ENCODE results near the gene PMPCA.
A peak's percentile ranks its signal among the peaks of the same experiment; 100 is the strongest.

The PMPCA gene

GRCh38 chr9:136436055-136436634 is 25.7 kb downstream of the PMPCA start:
- peaks cover 14 to 19% of the 10 kb centered on the region in 2 donors for H3K36me3 Mint-ChIP-seq
- H3K9me3 Mint-ChIP-seq: no peaks in the 10 kb centered on the region
- H3K27me3 Mint-ChIP-seq: no peaks in the 10 kb centered on the region
- H3K4me3 Mint-ChIP-seq: no peak overlapping the region
- DNase-seq: no peak
- no peak overlapping the region for H3K27ac Mint-ChIP-seq
- no peak for ATAC-seq (replicated peaks)
- peaks cover 27 to 29% of the 10 kb centered on the region in 2 donors for H3K4me1 Mint-ChIP-seq

GRCh38 chr9:136437430-136437829 is 27.0 kb downstream of the PMPCA start:
- Mint-ChIP-seq H3K36me3 (peaks cover 24 to 29% of the 10 kb centered on the region in 2 donors), H3K4me3 (peak overlapping the region; percentile 85 to 86), H3K27me3 (no peaks in the 10 kb centered on the region), H3K9me3 (no peaks in the 10 kb centered on the region), H3K4me1 (peaks cover 29 to 30% of the 10 kb centered on the region in 2 donors), H3K27ac (peak overlapping the region; percentile 73)
- no peak for ATAC-seq (replicated peaks)
- DNase-seq: no peak

DNA sequence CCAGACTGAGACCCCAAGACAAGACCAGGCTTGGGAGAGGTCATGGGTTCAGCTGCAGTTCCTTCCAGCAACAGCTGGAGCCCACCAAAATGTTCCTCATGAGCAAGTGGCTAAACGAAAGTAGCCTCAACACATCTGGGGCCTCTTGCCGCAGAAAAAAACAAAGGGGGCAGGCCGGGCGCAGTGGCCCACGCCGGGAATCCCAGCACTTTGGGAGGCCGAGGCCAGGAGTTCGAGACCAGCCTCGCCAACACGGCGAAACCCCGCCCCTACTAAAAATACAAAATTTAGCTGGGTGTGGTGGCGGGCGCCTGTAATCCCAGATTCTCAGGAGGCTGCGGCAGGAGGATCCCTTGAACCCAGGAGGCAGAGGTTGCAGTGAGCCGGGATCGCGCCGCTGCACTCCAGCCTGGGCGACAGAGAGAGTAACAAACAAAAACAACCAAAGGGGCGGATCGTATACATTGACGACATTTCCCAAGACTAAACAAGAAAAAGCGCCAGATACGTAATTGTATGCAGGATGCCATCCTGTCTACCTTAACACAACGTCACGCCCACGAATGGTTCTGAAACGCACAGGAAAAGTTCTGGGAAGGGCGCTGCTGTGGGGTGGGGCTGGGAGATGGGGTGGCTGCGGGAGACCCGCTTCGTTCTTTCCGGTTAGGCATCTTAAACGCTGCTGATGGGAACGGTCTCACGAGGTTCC is 27.5 kb downstream of the PMPCA start:
- Mint-ChIP-seq H3K9me3 (no peaks in the 10 kb centered on the region), H3K4me3 (peak overlapping the region; percentile 85 to 86), H3K27ac (peak overlapping the region; percentile 85), H3K27me3 (no peaks in the 10 kb centered on the region), H3K4me1 (peaks cover 29 to 30% of the 10 kb centered on the region in 2 donors), H3K36me3 (peaks cover 25 to 35% of the 10 kb centered on the region in 2 donors)
- ATAC-seq (replicated peaks) (no peak), DNase-seq (no peak)

DNA sequence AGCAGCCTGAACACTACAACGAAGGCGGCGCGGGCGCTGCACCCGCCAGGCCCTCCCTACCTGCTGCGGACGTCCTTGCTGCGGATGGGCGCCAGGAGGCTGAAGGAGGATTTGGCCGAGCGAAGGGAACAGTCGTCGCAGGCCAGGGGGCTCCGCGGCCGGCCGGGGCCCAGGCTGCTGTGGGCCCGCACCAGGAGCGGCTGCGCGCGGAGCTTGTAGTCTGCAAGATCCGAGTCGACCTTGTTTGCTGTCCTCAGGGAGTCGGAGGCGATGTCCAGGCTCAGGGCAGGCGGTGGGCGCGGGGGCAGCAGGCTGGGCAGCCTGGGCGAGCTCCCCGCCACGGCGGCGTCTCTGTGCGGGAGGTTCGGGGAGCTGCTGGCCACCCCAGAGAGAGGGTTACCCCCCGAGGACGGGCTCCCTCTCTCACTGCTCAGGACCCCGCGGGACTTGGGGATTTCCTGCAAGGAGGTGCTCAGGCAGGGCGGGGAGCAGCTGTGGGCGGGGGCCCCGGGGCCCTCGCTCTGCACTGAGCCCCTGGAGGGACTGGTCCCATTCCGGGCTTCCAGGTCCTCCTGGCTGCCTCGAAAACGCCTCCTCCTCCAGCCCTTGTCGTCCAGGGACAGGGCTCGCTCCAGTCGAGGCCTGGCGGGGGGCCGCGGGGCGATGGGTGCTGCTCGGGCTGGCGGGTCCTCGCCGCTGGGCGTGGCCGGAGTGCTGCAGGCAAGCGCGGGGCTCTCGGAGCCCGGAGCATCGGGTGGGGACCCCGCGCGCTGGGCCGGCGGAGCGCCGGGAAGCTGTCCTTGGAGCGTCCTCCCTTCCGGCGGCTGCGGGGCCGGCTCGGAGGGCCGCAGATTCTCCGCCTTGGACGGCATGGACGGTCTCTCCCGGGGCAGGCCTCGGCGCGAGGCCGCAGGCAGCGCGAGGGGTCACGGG is 28.4 kb downstream of the PMPCA start:
- Mint-ChIP-seq H3K4me1 (peaks cover 29 to 30% of the 10 kb centered on the region in 2 donors), H3K27me3 (no peaks in the 10 kb centered on the region), H3K36me3 (peaks cover 29 to 42% of the 10 kb centered on the region in 2 donors), H3K4me3 (peak overlapping the region; percentile 85 to 86), H3K9me3 (no peaks in the 10 kb centered on the region), H3K27ac (peak overlapping the region; percentile 85)
- ATAC-seq (replicated peaks): peak; percentile 76 to 78
- peak; percentile 38 for DNase-seq

GRCh38 chr9:136439481-136440408 is 29.3 kb downstream of the PMPCA start, which contains the start of gene INPP5E:
INPP5E (minus strand) TSS chr9:136439845; CDS start chr9:136439419, 426 bp downstream.
- peak; percentile 86 for ATAC-seq (replicated peaks)
- Mint-ChIP-seq H3K4me3 (peak within 1 kb of the TSS; percentile 85 to 86), H3K27me3 (no peaks in the 10 kb centered on the region), H3K4me1 (peaks cover 29 to 30% of the 10 kb centered on the region in 2 donors), H3K36me3 (peaks cover 37 to 49% of the 10 kb centered on the region in 2 donors), H3K27ac (peak within 1 kb of the TSS; percentile 85), H3K9me3 (no peaks in the 10 kb centered on the region)
- peak; percentile 80 for DNase-seq

- Mint-ChIP-seq H3K4me1 (peaks cover 28 to 29% of the 10 kb centered on the region in 2 donors), H3K36me3 (peaks cover 37 to 51% of the 10 kb centered on the region in 2 donors), H3K27ac (peak overlapping the region; percentile 37), H3K4me3 (no peak overlapping the region), H3K9me3 (no peaks in the 10 kb centered on the region), H3K27me3 (no peaks in the 10 kb centered on the region)
- DNase-seq (no peak), ATAC-seq (replicated peaks) (no peak)
Measured at GRCh38 chr9:136441191-136441680, 30.8 kb downstream of the PMPCA start.

- Mint-ChIP-seq H3K9me3 (no peaks in the 10 kb centered on the region), H3K4me3 (no peak overlapping the region), H3K4me1 (peaks cover 24 to 29% of the 10 kb centered on the region in 2 donors), H3K27ac (peak overlapping the region; percentile 37), H3K36me3 (peaks cover 40 to 52% of the 10 kb centered on the region in 2 donors), H3K27me3 (no peaks in the 10 kb centered on the region)
- ATAC-seq (replicated peaks) (no peak), DNase-seq (no peak)
Measured at GRCh38 chr9:136441681-136442245, 31.3 kb downstream of the PMPCA start.

DNA sequence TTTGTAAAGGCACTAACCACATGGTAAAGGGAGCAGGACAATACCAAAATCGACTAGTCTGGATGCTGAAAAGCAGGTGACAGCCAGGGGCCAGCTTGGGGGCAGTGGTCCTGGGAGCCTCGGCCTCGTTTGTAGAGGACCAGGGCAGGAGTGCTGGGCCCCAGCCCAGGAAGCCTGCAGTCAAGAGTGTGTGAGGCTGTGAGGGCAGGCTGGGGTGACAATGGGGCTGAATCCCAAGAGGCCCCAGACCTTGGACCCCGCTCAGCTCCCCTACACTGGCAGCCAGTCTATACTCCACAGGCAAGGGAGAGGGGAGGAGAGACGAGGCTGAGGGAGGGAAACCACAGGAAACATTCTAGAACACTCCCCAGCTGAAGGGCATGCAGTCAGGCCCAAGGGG is 31.8 kb downstream of the PMPCA start:
- DNase-seq (no peak), ATAC-seq (replicated peaks) (no peak)
- H3K4me3 Mint-ChIP-seq: no peak overlapping the region
- no peaks in the 10 kb centered on the region for H3K27me3 Mint-ChIP-seq
- no peaks in the 10 kb centered on the region for H3K9me3 Mint-ChIP-seq
- peaks cover 19 to 24% of the 10 kb centered on the region in 2 donors for H3K4me1 Mint-ChIP-seq
- H3K36me3 Mint-ChIP-seq: peaks cover 41 to 54% of the 10 kb centered on the region in 2 donors
- no peak overlapping the region for H3K27ac Mint-ChIP-seq

DNA sequence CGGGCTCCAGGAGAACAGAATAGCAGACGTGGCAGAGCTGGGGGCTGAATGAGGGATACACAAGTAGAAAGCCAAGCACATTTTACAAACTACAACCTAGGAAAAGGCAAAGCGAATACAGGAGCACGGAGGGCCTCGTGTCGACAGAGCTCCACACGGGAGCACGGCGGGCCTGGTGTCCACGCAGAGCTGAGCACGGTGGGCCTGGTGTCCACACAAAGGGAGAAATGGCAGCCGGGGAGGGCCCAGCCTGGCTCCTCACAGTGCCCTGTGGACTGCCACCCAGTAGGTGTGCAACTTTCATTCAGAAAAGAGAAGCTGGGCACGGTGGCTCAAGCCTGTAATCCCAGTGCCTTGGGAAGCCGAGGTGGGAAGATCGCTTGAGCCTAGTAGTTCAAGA is 32.6 kb downstream of the PMPCA start:
- Mint-ChIP-seq H3K4me3 (no peak overlapping the region), H3K27ac (no peak overlapping the region), H3K36me3 (peaks cover 46 to 60% of the 10 kb centered on the region in 2 donors), H3K9me3 (no peaks in the 10 kb centered on the region), H3K4me1 (peaks cover 13 to 15% of the 10 kb centered on the region in 2 donors), H3K27me3 (no peaks in the 10 kb centered on the region)
- DNase-seq (no peak), ATAC-seq (replicated peaks) (no peak)

DNA sequence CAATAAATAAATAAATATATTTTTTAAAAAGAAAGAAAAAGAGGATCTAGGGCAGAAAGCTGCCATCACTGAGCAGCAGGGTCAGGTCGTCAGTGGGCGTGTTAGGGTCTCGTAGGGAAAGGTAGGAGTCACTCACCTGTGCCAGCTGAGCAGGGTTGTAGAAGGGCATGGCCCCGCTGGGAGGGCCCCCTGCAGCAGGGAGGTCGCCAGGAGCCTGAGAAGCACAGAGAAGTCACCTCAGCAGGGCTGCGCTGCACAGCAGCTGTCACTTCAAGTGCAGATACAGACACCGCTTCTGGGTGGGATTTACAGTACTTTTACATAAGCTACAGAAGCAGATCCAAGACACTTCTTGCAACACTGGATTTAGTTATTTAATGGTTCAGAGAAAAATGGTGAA is 33.2 kb downstream of the PMPCA start:
- Mint-ChIP-seq H3K4me1 (peaks cover 11 to 13% of the 10 kb centered on the region in 2 donors), H3K27ac (peak overlapping the region; percentile 22), H3K36me3 (peaks cover 51 to 66% of the 10 kb centered on the region in 2 donors), H3K9me3 (no peaks in the 10 kb centered on the region), H3K4me3 (no peak overlapping the region), H3K27me3 (no peaks in the 10 kb centered on the region)
- DNase-seq (no peak), ATAC-seq (replicated peaks) (no peak)

GRCh38 chr9:136444102-136444501 is 33.6 kb downstream of the PMPCA start:
- H3K4me1 Mint-ChIP-seq: peaks cover 11 to 13% of the 10 kb centered on the region in 2 donors
- no peak for DNase-seq
- no peak for ATAC-seq (replicated peaks)
- no peaks in the 10 kb centered on the region for H3K27me3 Mint-ChIP-seq
- no peak overlapping the region for H3K4me3 Mint-ChIP-seq
- peaks cover 51 to 71% of the 10 kb centered on the region in 2 donors for H3K36me3 Mint-ChIP-seq
- no peak overlapping the region for H3K27ac Mint-ChIP-seq
- no peaks in the 10 kb centered on the region for H3K9me3 Mint-ChIP-seq

DNA sequence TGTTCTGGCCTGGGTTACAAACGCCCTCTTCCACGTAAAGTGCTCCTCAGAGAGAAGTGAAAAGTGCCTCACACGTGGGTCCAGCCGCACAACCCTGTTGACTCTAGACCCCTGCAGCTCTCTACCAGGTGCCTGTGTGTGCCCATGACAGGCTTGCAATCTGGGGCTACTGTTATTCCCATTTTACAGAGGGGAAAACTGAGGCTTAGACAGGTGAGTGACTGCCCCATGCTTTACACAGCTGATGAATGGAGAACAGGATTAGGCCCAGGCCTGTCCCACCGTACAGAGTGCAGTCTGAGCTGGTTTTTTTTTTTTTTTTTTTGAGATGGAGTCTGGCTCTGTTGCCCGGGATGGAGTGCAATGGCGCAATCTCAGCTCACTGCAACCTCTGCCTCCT is 35.3 kb downstream of the PMPCA start:
- no peak overlapping the region for H3K4me3 Mint-ChIP-seq

More for the DNA sequence above, 35.3 kb downstream of the PMPCA start:
- Mint-ChIP-seq H3K27ac (no peak overlapping the region), H3K9me3 (no peaks in the 10 kb centered on the region), H3K27me3 (no peaks in the 10 kb centered on the region), H3K4me1 (peaks cover 3 to 7% of the 10 kb centered on the region in 2 donors), H3K36me3 (peaks cover 56 to 78% of the 10 kb centered on the region in 2 donors)
- no peak for ATAC-seq (replicated peaks)
- DNase-seq: no peak
